ENCODE results near the gene RPS17. TPM values are rescaled to one million over a fixed set of nuclear protein-coding genes. Genes with fewer than 3 reads are reported as not detected.
A peak's percentile ranks its signal among the peaks of the same experiment; 100 is the strongest.

The RPS17 gene
- polyA plus RNA-seq, 3 donors = 604 to 2,881 (median 619) TPM

DNA sequence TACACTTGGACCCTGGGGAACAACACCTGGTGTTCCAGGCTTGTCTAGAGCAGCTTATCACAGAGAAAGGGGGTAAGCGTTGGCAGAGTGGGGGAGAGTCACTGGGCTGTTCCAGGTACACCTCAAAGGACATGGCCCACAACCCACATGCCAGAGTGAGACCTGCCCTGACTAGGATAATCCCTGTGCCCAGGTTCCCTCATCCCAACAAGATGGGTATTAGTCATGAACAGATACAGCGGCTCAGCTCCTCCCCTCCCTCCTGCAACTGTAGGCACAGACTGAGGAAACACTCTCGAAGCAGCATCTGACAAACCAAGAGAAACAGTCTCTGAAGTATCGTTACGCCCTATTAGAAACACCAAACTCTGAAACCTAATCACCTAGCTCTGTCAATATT lies 32.1 kb upstream of the RPS17 start:
- WGBS (ENCODE audit: insufficient coverage) = 94% methylated on average over 5 of the region's 5 CpGs
- H3K79me2 ChIP-seq (ENCODE audit: insufficient read depth, low read length) = no peaks in the 10 kb centered on the region
- Mint-ChIP-seq H3K27ac (no peak overlapping the region), H3K36me3 (no peaks in the 10 kb centered on the region), H3K4me1 (peaks cover 2% of the 10 kb centered on the region), H3K4me3 (peak overlapping the region in 1 of 2 donors; percentile 30), H3K27me3 (ENCODE audit: low read depth in 3 of 3) (peaks cover 9 to 22% (median 17%) of the 10 kb centered on the region in 3 donors), H3K9me3 (no peaks in the 10 kb centered on the region)
- H3K27ac ChIP-seq (ENCODE audit: low read depth in 1 of 2, low read length in 2 of 2) = no peak overlapping the region
- H3K4me3 ChIP-seq (replicated peaks in 1 of 3; ENCODE audit: low read depth in 2 of 3, low read length in 3 of 3) = no peak overlapping the region
- peaks cover 0 to 15% of the 10 kb centered on the region in 2 donors for H3K27me3 ChIP-seq (ENCODE audit: control insufficient read depth in 2 of 2, insufficient read depth in 2 of 2, low read length in 2 of 2)
- H2AFZ ChIP-seq (ENCODE audit: insufficient read depth, low read depth, low read length, poor library complexity, severe bottlenecking) = no peak overlapping the region
- no peak overlapping the region for H3K4me2 ChIP-seq (replicated peaks; ENCODE audit: extremely low read depth, low read length, poor library complexity, severe bottlenecking)
- TF ChIP-seq, protein P1, sequence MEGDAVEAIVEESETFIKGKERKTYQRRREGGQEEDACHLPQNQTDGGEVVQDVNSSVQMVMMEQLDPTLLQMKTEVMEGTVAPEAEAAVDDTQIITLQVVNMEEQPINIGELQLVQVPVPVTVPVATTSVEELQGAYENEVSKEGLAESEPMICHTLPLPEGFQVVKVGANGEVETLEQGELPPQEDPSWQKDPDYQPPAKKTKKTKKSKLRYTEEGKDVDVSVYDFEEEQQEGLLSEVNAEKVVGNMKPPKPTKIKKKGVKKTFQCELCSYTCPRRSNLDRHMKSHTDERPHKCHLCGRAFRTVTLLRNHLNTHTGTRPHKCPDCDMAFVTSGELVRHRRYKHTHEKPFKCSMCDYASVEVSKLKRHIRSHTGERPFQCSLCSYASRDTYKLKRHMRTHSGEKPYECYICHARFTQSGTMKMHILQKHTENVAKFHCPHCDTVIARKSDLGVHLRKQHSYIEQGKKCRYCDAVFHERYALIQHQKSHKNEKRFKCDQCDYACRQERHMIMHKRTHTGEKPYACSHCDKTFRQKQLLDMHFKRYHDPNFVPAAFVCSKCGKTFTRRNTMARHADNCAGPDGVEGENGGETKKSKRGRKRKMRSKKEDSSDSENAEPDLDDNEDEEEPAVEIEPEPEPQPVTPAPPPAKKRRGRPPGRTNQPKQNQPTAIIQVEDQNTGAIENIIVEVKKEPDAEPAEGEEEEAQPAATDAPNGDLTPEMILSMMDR (IDR thresholded peaks at IDR 0.05) = no peak
- no peaks in the 10 kb centered on the region for H4K20me1 ChIP-seq (ENCODE audit: insufficient read depth, low read length)
- no peak for DNase-seq
- no peaks in the 10 kb centered on the region for H3K36me3 ChIP-seq (replicated peaks in 1 of 2; ENCODE audit: control insufficient read depth in 1 of 2, insufficient read depth in 2 of 2, low read length in 2 of 2)
- H3K9ac ChIP-seq (ENCODE audit: insufficient read depth, low read length, poor library complexity, severe bottlenecking) = no peak overlapping the region
- intact Hi-C loops (cut with micrococcal nuclease) = no loop called here
- no peaks in the 10 kb centered on the region for H3K4me1 ChIP-seq (ENCODE audit: control insufficient read depth in 1 of 2, insufficient read depth in 2 of 2, low read length in 2 of 2)
- H3K9me3 ChIP-seq (replicated peaks in 1 of 2; ENCODE audit: control insufficient read depth in 1 of 2, insufficient read depth in 1 of 2, low read length in 2 of 2) = no peaks in the 10 kb centered on the region

DNA sequence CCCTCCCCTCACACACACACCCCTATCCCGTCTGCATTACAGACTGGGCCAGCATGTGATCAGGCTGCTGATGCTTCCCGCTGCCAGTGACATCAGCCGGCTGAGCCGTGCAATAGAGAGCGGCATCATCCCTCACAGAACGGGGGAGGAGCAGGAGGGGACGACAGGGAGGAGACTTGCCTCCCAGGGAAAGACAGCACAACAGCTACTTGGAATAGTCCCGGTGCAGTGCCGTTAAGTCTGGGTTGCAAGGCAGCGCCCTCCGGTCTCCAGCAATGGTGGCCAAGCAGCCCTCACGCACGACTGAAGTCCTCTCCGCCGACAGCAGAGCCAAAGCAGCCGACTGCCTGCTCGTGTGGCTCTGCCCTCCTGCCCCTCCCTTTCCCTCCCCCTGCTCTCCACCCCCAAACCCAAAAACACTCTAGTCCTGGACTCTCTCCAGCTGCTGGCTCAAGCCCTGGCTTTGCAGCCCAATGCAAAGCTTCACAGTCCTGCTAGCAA lies 31.5 kb upstream of the RPS17 start:
- no peak overlapping the region for H3K27ac Mint-ChIP-seq
- TF ChIP-seq, protein P1 (IDR thresholded peaks at IDR 0.05) = no peak
- intact Hi-C loops (cut with micrococcal nuclease) = no loop called here
- H3K79me2 ChIP-seq (ENCODE audit: insufficient read depth, low read length) = no peaks in the 10 kb centered on the region
- no peaks in the 10 kb centered on the region for H3K4me1 ChIP-seq (ENCODE audit: control insufficient read depth in 1 of 2, insufficient read depth in 2 of 2, low read length in 2 of 2)
- peaks cover 0 to 15% of the 10 kb centered on the region in 2 donors for H3K27me3 ChIP-seq (ENCODE audit: control insufficient read depth in 2 of 2, insufficient read depth in 2 of 2, low read length in 2 of 2)
- no peaks in the 10 kb centered on the region for H3K36me3 ChIP-seq (replicated peaks in 1 of 2; ENCODE audit: control insufficient read depth in 1 of 2, insufficient read depth in 2 of 2, low read length in 2 of 2)
- no peak overlapping the region for H2AFZ ChIP-seq (ENCODE audit: insufficient read depth, low read depth, low read length, poor library complexity, severe bottlenecking)
- no peak for DNase-seq
- no peak overlapping the region for H3K4me3 ChIP-seq (replicated peaks in 1 of 3; ENCODE audit: low read depth in 2 of 3, low read length in 3 of 3)
- no peak overlapping the region for H3K27ac ChIP-seq (ENCODE audit: low read depth in 1 of 2, low read length in 2 of 2)
- H3K4me3 Mint-ChIP-seq = peak overlapping the region in 1 of 2 donors; percentile 30
- no peaks in the 10 kb centered on the region for H3K9me3 ChIP-seq (replicated peaks in 1 of 2; ENCODE audit: control insufficient read depth in 1 of 2, insufficient read depth in 1 of 2, low read length in 2 of 2)
- WGBS (ENCODE audit: insufficient coverage) = 4% methylated on average over 16 of the region's 17 CpGs
- H3K9ac ChIP-seq (ENCODE audit: insufficient read depth, low read length, poor library complexity, severe bottlenecking) = no peak overlapping the region
- H3K4me1 Mint-ChIP-seq = peaks cover 2% of the 10 kb centered on the region
- no peaks in the 10 kb centered on the region for H3K36me3 Mint-ChIP-seq
- H4K20me1 ChIP-seq (ENCODE audit: insufficient read depth, low read length) = no peaks in the 10 kb centered on the region
- H3K27me3 Mint-ChIP-seq (ENCODE audit: low read depth in 3 of 3) = peaks cover 9 to 22% (median 17%) of the 10 kb centered on the region in 3 donors
- no peak overlapping the region for H3K4me2 ChIP-seq (replicated peaks; ENCODE audit: extremely low read depth, low read length, poor library complexity, severe bottlenecking)
- H3K9me3 Mint-ChIP-seq = no peaks in the 10 kb centered on the region
